NCI-H2107 (cell line): ENCODE results near the gene FAM81A.
"Not testable (repeated sequence)": the region's sequence is repeated elsewhere in the genome, so short reads cannot be mapped to it uniquely, and the experiment has no call there.

Experiments used
- DNase-seq: peaks from one replicate; lab custom pipeline; 2025; lab: John Stamatoyannopoulos, UW

FAM81A gene

DNA sequence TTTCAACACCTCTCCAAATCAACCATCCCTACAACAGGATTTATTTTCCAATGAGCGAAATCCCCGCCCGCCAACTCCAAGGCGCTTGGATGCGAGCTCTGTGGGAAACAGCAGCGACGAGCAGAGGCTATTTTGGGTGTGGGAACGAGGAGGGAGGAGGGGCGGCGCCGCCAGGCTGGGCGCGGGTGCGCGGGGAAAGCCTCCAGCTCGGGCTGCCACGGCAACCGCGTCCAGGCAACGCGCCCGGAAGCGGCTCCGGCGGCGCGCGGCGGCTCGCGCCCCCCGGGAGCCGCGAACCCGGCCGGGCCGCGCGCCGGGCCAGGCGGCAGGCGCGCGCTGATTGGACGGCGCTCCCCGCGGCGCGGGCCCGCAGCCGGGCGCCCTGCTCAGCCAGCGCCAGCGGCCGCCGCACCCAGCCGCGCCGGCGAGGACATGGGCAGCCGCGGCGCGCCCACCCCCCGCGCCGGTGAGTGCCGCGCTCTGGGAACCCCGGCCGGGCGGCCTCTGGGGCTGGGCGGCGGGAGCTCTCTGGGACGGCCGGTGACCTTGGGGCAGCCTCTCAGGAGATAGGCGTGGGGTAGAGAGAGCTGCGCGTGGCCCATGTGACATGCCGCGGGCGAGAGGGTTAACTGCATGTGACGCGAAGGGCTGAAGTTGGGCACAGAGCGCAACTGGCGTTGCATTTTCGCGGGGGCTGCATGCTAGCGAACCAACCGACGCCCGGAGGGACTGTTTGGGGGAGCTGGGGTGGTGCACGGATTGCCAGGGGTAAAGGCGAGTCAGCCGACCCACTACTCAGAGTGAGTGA lies at the start of gene FAM81A:
Gene FAM81A, plus strand, starts transcription at position 370 of the 808 bp plus-strand sequence. CDS start 20,441 bp downstream, outside the sequence.
- DNase-seq: peak; percentile 60

DNA sequence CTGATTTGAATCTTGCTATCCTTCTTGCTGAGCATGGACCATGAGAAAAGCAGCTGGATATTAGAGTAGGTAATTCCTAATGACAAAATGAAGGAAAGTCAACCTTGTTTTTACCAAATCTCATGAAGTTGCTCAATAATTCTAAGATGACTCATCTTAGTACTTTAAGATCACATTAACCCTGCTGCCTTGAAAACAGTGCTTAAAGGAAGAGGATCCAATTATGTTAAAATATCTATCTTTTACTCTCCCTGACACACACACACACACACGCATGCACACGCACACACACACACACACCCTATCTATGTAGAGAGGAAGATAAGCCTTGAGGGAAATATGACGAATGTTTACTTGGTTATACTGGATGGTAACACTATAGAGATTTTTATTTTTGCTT lies 49.3 kb upstream of the FAM81A start:
- no peak for DNase-seq

DNA sequence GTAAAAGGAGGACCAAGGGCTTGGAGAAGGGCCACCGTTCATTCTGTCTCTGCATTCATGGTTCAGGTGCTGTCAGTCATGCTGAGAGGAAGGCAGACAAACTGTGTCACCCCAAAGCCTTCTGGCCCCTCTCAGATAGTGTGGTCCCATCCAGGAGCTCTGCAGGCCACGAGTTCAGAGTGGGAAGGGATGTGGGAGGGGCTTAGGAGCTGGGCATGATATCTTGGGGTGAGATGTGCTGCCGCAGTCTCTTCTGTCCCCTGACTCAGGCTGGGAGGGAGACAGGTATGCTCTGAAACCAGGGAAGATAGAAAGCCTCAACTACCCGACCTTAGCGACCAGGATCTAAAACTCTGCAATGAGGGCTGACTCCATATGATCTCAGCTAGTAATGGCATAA lies 45.7 kb upstream of the FAM81A start:
- DNase-seq: no peak

DNA sequence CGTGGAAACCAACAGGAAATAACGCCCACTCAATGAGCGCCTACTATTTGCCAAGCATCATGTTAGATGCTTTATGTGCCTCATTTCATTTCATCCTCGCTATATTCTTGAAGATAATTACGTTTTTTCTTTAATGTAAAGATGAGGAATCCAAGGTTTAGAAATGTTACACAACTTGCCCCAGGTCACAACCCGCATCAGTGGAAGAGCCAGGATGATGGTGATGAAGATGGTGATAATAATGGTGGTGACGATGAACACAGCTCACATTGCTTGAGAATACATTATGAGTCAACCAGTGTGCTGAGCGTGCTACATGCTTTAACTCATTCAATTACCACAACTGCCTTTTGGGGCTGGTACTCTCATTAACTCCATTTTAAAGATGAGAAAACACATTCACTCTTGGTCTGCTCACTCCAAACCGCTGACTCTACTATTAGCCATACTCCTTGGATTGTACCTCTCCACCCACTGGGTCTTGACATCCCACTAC lies 43.8 kb upstream of the FAM81A start:
- DNase-seq: no peak

DNA sequence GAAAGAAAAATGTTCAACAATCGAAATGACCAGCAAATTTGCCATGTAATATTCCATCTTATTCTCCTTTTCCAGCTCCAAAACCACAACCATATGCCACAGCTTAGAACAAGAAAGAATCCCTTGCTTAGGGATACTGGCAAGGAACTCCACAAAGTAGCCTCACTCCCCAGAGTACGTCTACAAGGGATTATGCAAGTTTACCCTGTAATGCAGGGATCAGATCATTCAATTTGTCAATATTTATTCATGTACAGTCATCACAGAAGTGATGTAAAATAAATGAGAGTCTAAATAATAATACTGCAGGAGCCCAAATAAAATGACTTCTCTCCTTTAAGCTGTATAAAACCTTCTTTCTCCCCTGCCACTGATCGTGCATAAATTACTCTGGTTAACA lies 41.8 kb upstream of the FAM81A start:
- no peak for DNase-seq

DNA sequence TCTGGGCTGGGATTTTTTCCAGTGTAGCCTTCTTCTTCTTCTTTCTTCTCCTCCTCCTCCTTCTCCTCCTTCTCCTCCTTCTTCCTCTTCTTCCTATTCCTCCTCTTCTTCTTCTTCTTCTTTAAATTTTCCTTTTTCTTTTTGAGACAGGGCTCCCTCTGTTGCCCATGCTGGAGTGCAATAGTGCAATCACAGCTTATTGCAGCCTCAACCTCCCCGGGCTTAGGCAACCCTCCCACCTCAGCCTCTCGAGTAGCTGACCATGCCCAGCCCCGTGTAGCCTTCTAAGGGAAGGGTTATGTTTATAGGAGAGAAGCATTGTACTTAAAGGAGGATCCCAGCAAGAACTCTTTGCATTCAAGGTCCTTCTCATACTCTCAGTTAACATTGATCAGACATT lies 41.3 kb upstream of the FAM81A start:
- no peak for DNase-seq

DNA sequence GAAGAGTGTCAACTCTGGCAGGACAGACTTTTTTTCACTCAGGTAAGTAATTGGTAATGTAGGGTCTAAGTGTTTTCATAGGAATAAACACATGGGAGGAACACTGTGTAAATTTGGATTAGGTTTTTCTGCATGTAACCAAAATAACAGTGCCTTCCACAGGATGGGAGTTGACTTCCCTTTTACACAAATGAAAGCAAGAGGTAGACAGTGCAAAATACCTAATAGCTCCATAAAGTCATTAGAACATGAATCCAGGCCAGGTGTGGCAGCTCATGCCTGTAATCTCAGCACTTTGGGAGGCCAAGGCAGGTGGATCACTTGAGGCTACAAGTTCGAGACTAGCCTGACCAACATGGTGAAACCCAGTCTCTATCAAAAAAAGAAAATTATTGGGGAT lies 39.8 kb upstream of the FAM81A start:
- no peak for DNase-seq

DNA sequence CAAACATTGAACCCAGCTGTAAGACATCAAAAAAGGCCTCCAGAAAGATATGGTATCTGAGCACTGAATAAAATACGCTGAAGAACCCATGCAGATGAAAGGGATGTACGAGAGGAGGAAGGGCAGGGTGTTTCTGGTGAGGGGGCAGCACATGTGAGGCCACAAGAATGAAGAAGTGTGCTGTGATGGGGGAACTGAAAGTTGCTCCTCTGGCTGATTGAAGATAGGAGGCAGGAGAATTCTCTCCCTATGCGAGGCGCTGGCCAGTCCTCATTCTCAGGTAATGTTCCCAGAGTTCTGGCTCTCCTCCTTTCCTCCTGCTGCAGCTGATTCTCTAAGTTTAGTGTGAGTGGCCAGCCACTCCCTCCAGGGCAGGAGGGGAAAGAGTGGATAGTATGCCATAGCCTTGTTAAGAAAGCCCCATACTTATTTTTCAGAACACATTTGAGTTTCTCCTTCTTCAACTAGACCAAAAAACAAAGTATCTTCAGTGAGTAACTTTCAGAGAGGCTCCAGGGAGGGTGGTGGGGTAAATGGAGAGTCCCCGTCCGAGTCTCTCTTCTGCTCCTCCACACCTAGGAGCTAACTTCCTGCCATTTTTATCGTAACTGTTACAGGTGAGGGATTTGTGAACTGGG lies 38.4 kb upstream of the FAM81A start:
- DNase-seq: no peak

DNA sequence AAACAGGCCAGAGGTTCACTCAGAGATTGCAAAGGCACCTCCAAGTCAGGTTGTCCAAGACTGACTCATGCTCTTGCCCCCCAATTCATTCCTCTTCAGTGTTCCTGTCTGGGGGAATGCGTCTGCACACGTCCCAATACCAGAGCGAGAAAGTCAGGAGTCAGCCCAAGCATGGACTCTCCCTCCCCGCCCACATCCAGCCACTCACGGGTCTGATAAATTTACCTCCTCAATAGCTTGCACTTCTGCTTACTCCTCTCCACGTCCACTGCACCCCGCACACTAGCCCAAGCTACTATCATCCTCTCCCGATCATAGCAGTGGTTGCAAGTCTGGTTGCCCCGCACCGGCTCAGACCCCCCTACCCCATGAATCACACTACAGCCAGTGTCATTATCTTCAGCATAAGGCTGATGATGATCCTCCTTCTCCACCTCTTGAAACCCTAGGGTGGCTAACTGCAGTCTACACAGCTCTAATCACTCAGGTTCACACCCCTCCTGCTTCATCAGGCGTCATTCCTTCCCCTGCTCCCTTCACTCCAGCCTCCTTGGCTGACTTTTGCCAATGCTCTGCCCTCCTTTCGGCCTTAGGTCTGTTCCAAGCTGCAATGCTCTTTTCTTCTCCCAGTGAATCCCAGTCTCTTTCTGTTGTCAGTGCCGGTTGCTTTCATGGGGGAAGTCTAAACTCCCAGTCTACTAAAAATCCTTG lies 37.7 kb upstream of the FAM81A start:
- DNase-seq: no peak

DNA sequence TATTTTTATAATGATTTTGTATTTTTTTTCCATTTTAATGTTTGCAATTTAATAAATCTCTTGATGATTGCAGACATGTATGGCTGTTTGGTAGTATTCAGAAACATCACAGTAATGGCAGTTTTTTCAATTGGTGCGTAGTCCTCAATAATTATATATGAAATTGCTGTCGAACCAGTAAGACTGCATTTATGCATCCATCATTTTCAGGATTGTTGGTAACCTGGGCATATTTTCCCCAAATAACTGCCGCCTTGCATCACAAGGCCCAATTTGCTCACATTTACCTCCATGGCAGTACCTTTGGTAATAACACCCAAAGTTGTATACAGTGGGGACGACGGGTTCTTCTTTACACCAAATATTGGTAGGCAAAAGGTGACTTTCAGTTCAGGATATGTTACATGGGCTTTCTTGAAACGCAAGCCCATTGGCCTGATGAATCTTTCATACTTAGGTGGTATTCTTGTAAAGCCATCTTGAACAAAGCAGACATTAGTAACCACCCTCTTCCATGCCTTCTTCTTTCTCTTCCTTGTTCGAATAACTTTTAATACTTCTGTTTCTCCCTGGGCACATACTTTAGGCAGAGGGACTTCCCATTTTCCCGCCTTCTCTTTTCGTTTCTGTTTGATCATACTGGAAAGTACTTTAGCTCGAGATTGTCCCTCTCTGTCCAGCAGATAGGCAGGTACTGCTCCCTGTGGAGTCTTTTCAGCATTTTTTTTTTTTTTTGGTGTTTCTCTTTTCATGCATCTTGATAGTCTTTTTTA lies 36.7 kb upstream of the FAM81A start:
- not testable (repeated sequence) for DNase-seq

DNA sequence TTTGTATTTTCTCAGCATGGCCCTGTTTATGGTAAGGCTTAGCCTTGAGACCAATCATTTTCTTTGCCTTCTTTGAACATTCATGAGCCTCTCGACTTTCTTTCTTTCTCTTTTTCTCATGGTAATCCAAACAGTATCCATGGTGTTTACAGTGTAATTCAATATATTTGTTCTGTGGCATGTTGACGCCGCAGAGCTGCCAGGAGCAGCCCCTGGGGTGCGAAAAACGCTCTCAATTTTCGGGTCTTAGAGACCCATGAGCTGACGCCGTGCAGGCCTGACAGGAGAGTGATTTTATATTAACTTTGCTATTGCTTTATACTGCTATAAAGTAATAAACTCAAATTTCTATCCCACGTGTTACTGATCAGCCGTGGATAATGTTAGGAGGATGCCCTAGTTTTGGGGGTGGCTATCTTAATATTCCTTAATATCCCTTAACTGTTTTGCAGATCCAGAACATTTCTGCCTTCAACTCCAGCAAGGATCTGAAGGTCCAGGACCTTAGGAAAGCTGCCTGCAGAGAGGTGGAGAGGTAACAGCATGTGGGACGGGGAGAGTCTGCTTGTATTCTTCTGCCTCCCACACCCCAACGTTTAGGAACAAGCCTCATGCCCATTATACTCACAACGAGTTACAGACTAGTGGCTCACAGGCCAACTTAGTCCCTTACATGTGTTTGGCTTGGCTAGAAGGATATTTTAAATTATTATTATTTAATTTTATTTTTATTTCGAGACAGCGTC lies 36.0 kb upstream of the FAM81A start:
- DNase-seq: peak; percentile 28

DNA sequence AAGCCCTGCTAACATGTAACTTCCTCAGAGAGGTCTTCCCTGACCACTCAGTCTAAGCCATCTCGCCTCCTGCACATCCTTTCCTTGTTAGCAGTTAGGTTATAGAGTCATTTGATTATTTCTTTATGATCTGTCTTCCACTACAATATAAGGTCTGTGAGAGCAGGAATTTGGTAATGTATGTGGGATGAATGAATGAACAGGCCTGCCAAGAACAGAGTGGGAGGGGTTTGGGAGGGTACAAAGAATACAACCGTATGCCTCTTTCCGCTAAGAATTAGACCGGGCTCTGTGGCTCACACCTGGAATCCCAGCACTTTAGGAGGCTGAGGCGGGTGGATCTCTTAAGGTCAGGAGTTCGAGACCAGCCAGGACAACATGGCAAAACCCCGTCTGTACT lies 32.9 kb upstream of the FAM81A start:
- DNase-seq: no peak

DNA sequence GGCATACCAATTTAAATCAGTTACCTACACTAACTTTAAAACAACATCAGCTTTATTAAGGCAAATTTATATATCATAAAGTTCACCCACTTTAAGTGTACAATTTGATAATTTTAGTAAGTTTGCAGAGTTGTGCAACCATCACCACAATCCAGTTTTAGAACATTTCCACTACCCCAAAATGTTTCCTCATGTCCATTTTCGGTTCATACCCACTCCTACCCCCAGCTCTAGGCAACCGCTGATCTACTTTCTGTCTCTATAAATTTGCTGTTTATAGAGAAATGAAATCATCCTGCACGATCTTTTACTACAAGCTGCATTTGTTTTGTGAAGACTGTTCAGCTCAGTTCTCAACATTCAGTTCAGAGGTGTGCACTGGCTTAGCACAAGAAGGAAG lies 31.5 kb upstream of the FAM81A start:
- no peak for DNase-seq

DNA sequence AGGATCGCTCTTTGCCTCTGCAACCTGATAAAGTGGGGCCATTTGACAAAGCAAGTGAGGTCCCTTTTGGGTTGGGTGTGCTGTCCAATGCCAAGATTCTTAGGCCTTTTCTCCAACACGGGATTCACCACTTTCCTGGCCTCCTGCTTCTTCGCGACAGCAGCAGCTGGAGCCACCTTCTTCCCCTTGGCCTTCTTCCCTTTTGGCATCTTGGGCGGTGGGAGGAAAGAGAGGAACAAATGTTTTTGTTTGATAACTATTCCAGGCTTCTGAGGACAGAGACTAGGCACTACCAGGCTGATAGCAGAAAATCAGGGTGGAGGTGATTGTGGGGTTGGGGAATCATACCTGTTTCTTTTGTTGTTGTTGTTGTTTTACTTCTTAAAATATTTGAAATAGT lies 30.0 kb upstream of the FAM81A start:
- no peak for DNase-seq

DNA sequence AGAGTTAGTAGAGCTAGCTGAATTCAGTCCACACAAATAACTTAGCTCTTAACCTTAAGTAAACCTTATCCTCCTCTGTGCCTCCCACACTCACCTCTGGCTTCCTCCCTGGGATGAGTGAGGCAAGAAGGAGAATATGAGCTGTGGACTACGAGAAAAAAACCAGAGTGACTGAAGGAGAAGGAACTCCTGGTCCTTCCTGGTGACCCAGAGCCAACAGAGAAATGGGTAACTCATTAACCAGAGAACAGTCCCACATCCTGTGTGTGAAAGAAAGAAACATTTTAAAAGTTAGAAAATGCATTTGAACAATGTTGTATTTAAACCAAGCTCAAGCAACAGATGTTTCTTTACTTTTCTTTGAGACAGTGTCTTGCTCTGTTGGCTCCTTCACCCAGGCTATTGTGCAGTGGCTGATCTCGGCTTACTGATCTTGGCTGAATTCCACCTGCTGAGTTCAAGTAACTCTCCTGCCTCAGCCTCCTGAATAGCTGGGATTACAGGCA lies 27.5 kb upstream of the FAM81A start:
- DNase-seq: no peak

DNA sequence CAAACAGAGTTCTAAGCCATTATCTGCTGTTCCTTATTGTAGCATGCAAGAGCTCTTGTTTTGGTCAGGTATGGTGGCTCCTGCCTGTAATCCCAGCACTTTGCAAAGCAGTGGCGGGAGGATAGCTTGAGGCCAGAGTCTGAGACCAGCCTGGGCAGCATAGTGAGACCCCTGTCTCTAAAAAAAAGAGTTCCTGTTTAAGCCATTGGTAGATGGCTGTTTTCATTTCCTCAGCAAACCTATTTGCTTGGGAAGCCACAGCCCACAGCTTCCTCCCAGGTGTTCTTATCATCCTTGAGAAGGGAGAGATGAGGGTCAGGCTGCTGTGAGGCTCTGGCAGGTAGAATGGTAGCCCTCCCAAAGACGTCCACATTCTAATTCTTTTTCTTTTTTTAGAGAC lies 24.4 kb upstream of the FAM81A start:
- no peak for DNase-seq

DNA sequence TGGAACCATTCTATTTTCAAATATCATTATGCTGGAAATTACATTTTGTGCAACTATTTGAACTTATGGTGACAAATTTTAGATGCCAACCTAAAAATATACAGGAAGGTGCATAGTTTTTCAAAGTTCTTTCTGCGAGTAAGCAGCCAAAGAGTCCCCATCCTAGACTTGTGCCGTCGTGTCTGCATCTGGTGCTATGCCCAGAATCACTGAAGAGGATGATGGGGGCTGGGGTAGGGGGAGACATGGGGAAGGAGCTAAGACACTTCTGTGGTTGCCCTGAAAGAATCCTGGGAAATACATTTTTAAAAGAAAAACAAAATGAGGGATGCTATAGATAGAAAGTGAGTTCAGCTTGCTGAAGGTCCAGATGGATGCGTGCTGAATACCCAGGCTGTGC lies 21.2 kb upstream of the FAM81A start:
- DNase-seq: no peak

DNA sequence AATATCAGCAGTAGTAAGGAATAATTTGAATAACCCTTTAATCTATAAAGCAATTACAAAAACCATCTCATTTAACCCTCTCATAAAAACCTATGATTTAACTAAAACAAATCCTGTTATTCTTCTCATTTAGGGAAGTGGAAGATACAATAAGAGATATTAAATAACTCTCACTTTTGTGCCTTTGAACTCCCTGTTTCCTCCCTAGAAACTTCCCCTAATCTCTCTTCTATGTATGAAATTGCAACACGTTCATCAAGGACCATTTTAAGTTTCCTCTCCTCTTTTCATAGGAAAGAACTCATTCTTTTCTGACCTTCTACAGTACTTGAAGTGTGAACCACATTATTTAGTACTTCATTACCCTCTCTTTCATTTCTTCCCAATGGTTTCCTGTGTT lies 18.8 kb upstream of the FAM81A start:
- DNase-seq: no peak

DNA sequence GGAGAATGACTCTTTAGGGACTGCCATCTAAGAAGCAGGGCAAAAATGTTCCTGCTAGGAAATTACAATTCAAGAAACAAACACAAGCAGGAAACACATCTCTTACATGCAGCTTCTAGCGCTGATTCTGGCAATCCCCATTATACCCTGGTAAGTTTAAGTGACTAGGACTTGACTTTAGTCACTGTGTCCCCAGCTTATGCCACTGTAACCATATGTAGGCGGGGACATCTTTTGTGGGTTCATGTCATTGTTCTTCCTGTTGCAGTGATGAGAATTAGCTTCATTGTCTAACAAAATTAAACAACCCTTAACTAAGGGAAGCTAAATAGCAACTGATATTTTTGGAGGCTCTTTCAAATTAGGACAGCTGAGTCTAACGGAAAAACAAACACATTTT lies 17.9 kb upstream of the FAM81A start:
- no peak for DNase-seq

DNA sequence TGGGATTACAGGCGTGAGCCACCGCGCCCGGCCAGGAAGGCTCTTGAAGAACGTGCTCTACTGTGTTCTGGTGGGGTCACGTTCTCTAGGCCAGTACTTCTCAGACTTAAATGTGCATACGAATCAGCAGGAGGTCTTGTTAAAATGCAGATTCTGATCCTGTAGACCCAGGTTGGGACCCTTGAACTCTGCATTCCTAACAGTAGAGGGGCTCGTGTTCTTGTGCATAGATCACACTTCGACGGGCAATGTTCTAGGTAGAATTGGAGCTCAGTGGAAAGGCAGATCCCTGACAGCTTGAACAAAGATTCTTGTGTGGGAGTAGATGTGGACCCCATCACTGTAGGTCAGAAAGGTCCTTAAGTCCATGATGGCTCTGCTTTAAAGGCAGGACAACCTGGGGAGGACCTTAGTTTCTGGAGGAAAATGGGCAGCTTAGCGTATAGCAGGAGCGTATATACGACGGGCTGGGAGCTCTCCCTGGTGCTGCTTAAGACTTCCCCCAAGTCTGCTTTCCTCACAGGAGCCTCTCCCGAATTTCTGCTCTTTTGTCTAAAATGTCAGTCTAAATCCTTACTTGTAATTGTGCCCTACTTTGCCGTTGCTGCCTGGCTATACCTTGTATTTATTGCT lies 16.9 kb upstream of the FAM81A start:
- no peak for DNase-seq

DNA sequence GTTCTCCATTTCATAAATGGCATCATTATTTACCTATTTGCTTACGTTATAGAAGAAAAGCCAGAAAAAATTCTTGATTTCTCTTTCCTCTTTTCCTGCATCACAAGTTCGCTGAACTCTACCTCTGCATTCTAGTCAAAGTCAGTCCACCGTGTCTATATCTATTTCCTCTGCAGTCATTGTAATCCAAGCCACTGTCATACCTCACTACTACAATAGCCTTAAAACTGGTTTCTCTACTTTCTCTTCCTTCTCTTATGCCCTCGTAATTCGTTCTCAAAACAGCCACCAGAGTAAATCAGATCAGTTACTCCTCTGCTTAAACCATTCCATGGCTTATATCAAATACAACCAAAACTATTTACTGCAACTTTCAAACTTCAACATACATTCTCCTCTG lies 13.4 kb upstream of the FAM81A start:
- DNase-seq: no peak
